HepG2 (cell line): ENCODE data around the gene ZFP36L2. TPM values are rescaled to one million over a fixed set of nuclear protein-coding genes. Genes with fewer than 3 reads are reported as not detected.
A peak's percentile ranks its signal among the peaks of the same experiment; 100 is the strongest.

ENCODE experiments used
- ETV6 ChIP-seq: sonication (generic); formaldehyde crosslinking; conservative IDR thresholded peaks from 2 replicates; pipeline ENCODE4 v1.4.0; 2020; ENCODE audit warnings: missing genetic modification reagents
- FUBP1 ChIP-seq: sonication (generic); formaldehyde crosslinking; IDR thresholded peaks from 2 replicates; pipeline ENCODE4 v1.5.1; 2020; ENCODE audit warnings: missing genetic modification reagents, mild to moderate bottlenecking, borderline replicate concordance
- HIVEP1 ChIP-seq: sonication (generic); formaldehyde crosslinking; IDR thresholded peaks from 2 replicates; pipeline ENCODE4 v1.4.0; 2020; ENCODE audit warnings: mild to moderate bottlenecking, missing genetic modification reagents
- NKX3-1 ChIP-seq: sonication (generic); formaldehyde crosslinking; IDR thresholded peaks from 2 replicates; pipeline ENCODE4 v1.5.0; 2020; ENCODE audit warnings: missing genetic modification reagents
- polyA plus RNA-seq, 8 experiments: library from polyadenylated mRNA; depleted of rRNA in 3 of 8; stranded (reverse) in 7 of 8; unstranded in 1 of 8; fragments of >200 nt; fragmentation: Illumina TruSeq in 4 of 8; extraction: Trizol in 4 of 8; gene quantifications; 2 replicates each; pipeline versions ENCODE4 v1.2.1 to v1.2.3, GENCODE V29; 2011 to 2016; ENCODE audit warnings: low read depth in 4 of 8, missing spikeins in 1 of 8, mixed read lengths in 1 of 8; ENCODE audit not compliant: insufficient read depth in 1 of 8
- total RNA-seq, 5 experiments: library from RNA; depleted of rRNA; stranded (reverse); fragments of >200 nt; fragmentation: Illumina TruSeq; extraction: Trizol; gene quantifications; 2 replicates each; pipeline ENCODE4 v1.2.3, GENCODE V29; 2016; ENCODE audit warnings: low read depth in 1 of 5
- TF ChIP-seq, protein P1 (sequence below): sonication (generic); formaldehyde crosslinking; IDR thresholded peaks from 2 replicates; pipeline ENCODE4 v1.4.0; 2020; ENCODE audit warnings: mild to moderate bottlenecking, missing genetic modification reagents
- TF ChIP-seq, protein P2 (sequence below): sonication (generic); formaldehyde crosslinking; IDR thresholded peaks from 2 replicates; pipeline ENCODE4 v1.5.0; 2020; ENCODE audit warnings: mild to moderate bottlenecking, missing genetic modification reagents, borderline replicate concordance

ZFP36L2 gene
- total and polyA plus RNA-seq, 2 of the 13 experiments (the other 11 are each of a cell fraction or from before 2014, with no cell fraction given) = 11.2 to 21.8 TPM

GRCh38 chr2:43221763-43222474, 4.5 kb downstream of the ZFP36L2 start (continued):
- TF ChIP-seq ETV6 (CRISPR knock-in tag) (0 out of 2 replicates have a peak, but pooled peaks have one; percentile 73), HIVEP1 (CRISPR knock-in tag) (no peak), NKX3-1 (no peak), FUBP1 (CRISPR knock-in tag) (peak; percentile 92; the same call in 1 of the 2 replicates)
- TF ChIP-seq, protein P1, sequence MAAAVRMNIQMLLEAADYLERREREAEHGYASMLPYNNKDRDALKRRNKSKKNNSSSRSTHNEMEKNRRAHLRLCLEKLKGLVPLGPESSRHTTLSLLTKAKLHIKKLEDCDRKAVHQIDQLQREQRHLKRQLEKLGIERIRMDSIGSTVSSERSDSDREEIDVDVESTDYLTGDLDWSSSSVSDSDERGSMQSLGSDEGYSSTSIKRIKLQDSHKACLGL (CRISPR knock-in tag) = no peak
- TF ChIP-seq, protein P2, sequence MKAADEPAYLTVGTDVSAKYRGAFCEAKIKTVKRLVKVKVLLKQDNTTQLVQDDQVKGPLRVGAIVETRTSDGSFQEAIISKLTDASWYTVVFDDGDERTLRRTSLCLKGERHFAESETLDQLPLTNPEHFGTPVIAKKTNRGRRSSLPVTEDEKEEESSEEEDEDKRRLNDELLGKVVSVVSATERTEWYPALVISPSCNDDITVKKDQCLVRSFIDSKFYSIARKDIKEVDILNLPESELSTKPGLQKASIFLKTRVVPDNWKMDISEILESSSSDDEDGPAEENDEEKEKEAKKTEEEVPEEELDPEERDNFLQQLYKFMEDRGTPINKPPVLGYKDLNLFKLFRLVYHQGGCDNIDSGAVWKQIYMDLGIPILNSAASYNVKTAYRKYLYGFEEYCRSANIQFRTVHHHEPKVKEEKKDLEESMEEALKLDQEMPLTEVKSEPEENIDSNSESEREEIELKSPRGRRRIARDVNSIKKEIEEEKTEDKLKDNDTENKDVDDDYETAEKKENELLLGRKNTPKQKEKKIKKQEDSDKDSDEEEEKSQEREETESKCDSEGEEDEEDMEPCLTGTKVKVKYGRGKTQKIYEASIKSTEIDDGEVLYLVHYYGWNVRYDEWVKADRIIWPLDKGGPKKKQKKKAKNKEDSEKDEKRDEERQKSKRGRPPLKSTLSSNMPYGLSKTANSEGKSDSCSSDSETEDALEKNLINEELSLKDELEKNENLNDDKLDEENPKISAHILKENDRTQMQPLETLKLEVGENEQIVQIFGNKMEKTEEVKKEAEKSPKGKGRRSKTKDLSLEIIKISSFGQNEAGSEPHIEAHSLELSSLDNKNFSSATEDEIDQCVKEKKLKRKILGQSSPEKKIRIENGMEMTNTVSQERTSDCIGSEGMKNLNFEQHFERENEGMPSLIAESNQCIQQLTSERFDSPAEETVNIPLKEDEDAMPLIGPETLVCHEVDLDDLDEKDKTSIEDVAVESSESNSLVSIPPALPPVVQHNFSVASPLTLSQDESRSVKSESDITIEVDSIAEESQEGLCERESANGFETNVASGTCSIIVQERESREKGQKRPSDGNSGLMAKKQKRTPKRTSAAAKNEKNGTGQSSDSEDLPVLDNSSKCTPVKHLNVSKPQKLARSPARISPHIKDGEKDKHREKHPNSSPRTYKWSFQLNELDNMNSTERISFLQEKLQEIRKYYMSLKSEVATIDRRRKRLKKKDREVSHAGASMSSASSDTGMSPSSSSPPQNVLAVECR (CRISPR knock-in tag) = peak; percentile 76; the same call in 1 of the 2 replicates
